Measurements from ENCODE around the gene AHCY.
"Not testable (repeated sequence)": the region's sequence is repeated elsewhere in the genome, so short reads cannot be mapped to it uniquely, and the experiment has no call there.

AHCY gene

GRCh38 chr20:34252431-34253086 is 50.6 kb downstream of the AHCY start:
- DNase-seq, result not testable (repeated sequence)

GRCh38 chr20:34251619-34252018 is 51.5 kb downstream of the AHCY start:
- no peak for DNase-seq

GRCh38 chr20:34250005-34250404 is 53.1 kb downstream of the AHCY start:
- DNase-seq, result no peak

- DNase-seq, result no peak
These were observed 53.9 kb downstream of the AHCY start for GRCh38 chr20:34249291-34249690.

- no peak for DNase-seq
These were observed 57.0 kb downstream of the AHCY start for GRCh38 chr20:34246126-34246626.

GRCh38 chr20:34243377-34243776 is 59.8 kb downstream of the AHCY start:
- DNase-seq, result no peak

- DNase-seq, result no peak
These were observed 60.3 kb downstream of the AHCY start for GRCh38 chr20:34242879-34243278.

GRCh38 chr20:34242015-34242414 is 61.1 kb downstream of the AHCY start:
- DNase-seq, result not testable (repeated sequence)

- DNase-seq, result no peak
These were observed 62.2 kb downstream of the AHCY start, which contains the start of gene ASIP for GRCh38 chr20:34240693-34241615. Gene ASIP (plus strand): TSS chr20:34241423. CDS start chr20:34260375, 18,952 bp downstream.

- DNase-seq, result no peak
These were observed 63.0 kb downstream of the AHCY start for GRCh38 chr20:34240121-34240520.

- DNase-seq, result no peak
These were observed 65.2 kb downstream of the AHCY start for GRCh38 chr20:34237942-34238341.

- no peak for DNase-seq
These were observed 67.3 kb downstream of the AHCY start for GRCh38 chr20:34235875-34236274.

- DNase-seq, result no peak
These were observed 69.5 kb downstream of the AHCY start for GRCh38 chr20:34233687-34234086.

GRCh38 chr20:34232494-34233087 is 70.6 kb downstream of the AHCY start:
- no peak for DNase-seq

- no peak for DNase-seq
These were observed 71.5 kb downstream of the AHCY start for GRCh38 chr20:34231634-34232033.

Measured in central memory CD4-positive, alpha-beta T cell (primary cell).